A673 (cell line): ENCODE results near the gene SEZ6L. TPM values are rescaled to one million over a fixed set of nuclear protein-coding genes. Genes with fewer than 3 reads are reported as not detected.

ENCODE experiments used
- BruUV-seq: library from RNA; stranded (reverse); fragments of 400-500 nt; replicated peaks from 2 replicates; lab custom pipeline; 2021; lab: Mats Ljungman, UMichigan
- CTCF ChIA-PET: fragments of 300-600 bp; sonication (Branson Sonifier 250); formaldehyde crosslinking; loops from one replicate; lab custom pipeline; 2022; ENCODE audit warnings: antibody characterized with exemption; lab: Charles Lee
- POLR2A ChIA-PET: fragments of 300-600 bp; sonication (Branson Sonifier 250); formaldehyde crosslinking; loops from one replicate; lab custom pipeline; 2022; ENCODE audit warnings: antibody characterized with exemption; ENCODE audit not compliant: low non-redundant PET; lab: Charles Lee
- DNase-seq: peaks from one replicate; pipeline ENCODE4 v3.0.0-alpha.2; 2015; ENCODE audit warnings: low spot score
- H3K27ac ChIP-seq: fragments of 200-600 bp; sonication (generic); 2 replicates; pipeline ENCODE4 v1.5.1; 2016; ENCODE audit warnings: mixed run types, low read depth, mild to moderate bottlenecking, mixed read lengths, antibody characterized with exemption, low read length; ENCODE audit not compliant: poor library complexity, severe bottlenecking
- H3K27me3 ChIP-seq: fragments of 200-600 bp; sonication (generic); replicated peaks from 2 replicates; pipeline ENCODE4 v1.6.1; 2017; ENCODE audit warnings: mixed run types, low read depth, mild to moderate bottlenecking, mixed read lengths, antibody characterized with exemption, low read length; ENCODE audit not compliant: insufficient read depth, poor library complexity
- H3K36me3 ChIP-seq: fragments of 200-600 bp; sonication (generic); 2 replicates; pipeline ENCODE4 v1.6.1; 2016; ENCODE audit warnings: mixed run types, mild to moderate bottlenecking, mixed read lengths, antibody characterized with exemption, low read length; ENCODE audit not compliant: insufficient read depth, poor library complexity, severe bottlenecking
- H3K4me1 ChIP-seq: fragments of 200-600 bp; sonication (generic); 2 replicates; pipeline ENCODE4 v1.6.1; 2017; ENCODE audit warnings: mixed run types, mild to moderate bottlenecking, mixed read lengths, antibody characterized with exemption, low read length; ENCODE audit not compliant: insufficient read depth, poor library complexity, severe bottlenecking
- H3K4me3 ChIP-seq: fragments of 200-600 bp; sonication (generic); 2 replicates; pipeline ENCODE4 v1.5.1; 2016; ENCODE audit warnings: low read depth, mixed run types, mild to moderate bottlenecking, mixed read lengths, low read length; ENCODE audit not compliant: poor library complexity, severe bottlenecking
- H3K9me3 ChIP-seq: fragments of 200-600 bp; sonication (generic); 2 replicates; pipeline ENCODE4 v1.6.1; 2016; ENCODE audit warnings: mixed run types, low read depth, mild to moderate bottlenecking, mixed read lengths, antibody characterized with exemption, low read length; ENCODE audit not compliant: poor library complexity, severe bottlenecking
- CTCF ChIP-seq: fragments of 300-800, 200-600 bp; sonication (generic); conservative IDR thresholded peaks from 2 replicates; pipeline ENCODE4 v1.5.1; 2017; ENCODE audit warnings: low read depth, mild to moderate bottlenecking, antibody characterized with exemption, low read length, moderate library complexity, mixed read lengths
- EZH2 ChIP-seq: fragments of 200-600 bp; sonication (generic); IDR thresholded peaks from 2 replicates; pipeline ENCODE4 v1.6.1; 2017; ENCODE audit warnings: borderline replicate concordance, low read depth, mild to moderate bottlenecking, mixed read lengths, antibody characterized with exemption, low read length; ENCODE audit not compliant: poor library complexity, severe bottlenecking
- intact Hi-C: fragments of 100-400 bp; cut with micrococcal nuclease; formaldehyde crosslinking; loops from one replicate; pipeline ENCODE4 v1.10.0; 2022; ENCODE audit not compliant: unreplicated experiment
- total RNA-seq: library from RNA; stranded (reverse); gene quantifications from 2 replicates; pipeline ENCODE4 v1.2.3, GENCODE V29; 2021

The SEZ6L gene
- total RNA-seq, 1 experiment from 2014 or later = 6.3 TPM

GRCh38 chr22:26334232-26334631 is 165.0 kb downstream of the SEZ6L start:
- Histone ChIP-seq H3K27me3 (peaks cover 19% of the 10 kb centered on the region), H3K4me3 (no peak overlapping the region), H3K4me1 (no peaks in the 10 kb centered on the region), H3K27ac (no peak overlapping the region), H3K9me3 (no peaks in the 10 kb centered on the region), H3K36me3 (no peaks in the 10 kb centered on the region)
- TF ChIP-seq CTCF (no peak), EZH2 (no peak)
- BruUV-seq = no TSS peak
- ChIA-PET CTCF (no interaction called here), POLR2A (no interaction called here)
- intact Hi-C loops = loop anchor here (5.0 kb wide), 3 partner anchors 162 to 482 kb away; no protein-coding TSS in a partner anchor
- no peak for DNase-seq

GRCh38 chr22:26336773-26337172 is 167.5 kb downstream of the SEZ6L start:
- ChIA-PET CTCF (no interaction called here), POLR2A (no interaction called here)
- H3K4me1 ChIP-seq = no peaks in the 10 kb centered on the region
- no peak overlapping the region for H3K27ac ChIP-seq
- no peak for TF ChIP-seq CTCF
- TF ChIP-seq EZH2 = no peak
- no peaks in the 10 kb centered on the region for H3K9me3 ChIP-seq
- H3K36me3 ChIP-seq = no peaks in the 10 kb centered on the region
- no TSS peak for BruUV-seq
- no peak for DNase-seq
- peaks cover 21% of the 10 kb centered on the region for H3K27me3 ChIP-seq
- intact Hi-C loops = no loop called here
- no peak overlapping the region for H3K4me3 ChIP-seq

DNA sequence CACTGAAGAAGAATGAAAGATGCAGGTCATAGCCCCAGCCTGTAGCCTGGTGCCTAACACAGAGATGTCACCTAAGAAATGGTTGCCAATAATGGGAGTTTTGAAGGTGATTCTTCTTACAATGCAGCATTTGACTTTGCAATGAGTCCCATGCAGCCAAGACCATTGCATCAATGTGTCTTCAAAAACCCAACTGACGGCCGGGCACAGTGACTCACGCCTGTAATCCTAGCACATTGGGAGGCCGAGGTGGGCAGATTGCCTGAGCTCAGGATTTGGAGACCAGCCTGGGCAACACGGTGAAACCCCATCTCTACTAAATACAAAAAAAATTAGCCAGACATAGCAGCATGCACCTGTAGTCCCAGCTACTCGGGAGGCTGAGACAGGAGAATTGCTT is 170.5 kb downstream of the SEZ6L start:
- peaks cover 29% of the 10 kb centered on the region for H3K27me3 ChIP-seq
- no peak overlapping the region for H3K27ac ChIP-seq
- H3K36me3 ChIP-seq = no peaks in the 10 kb centered on the region
- no peaks in the 10 kb centered on the region for H3K9me3 ChIP-seq
- BruUV-seq = no TSS peak
- POLR2A ChIA-PET = no interaction called here
- H3K4me1 ChIP-seq = no peaks in the 10 kb centered on the region
- intact Hi-C loops = no loop called here
- CTCF ChIA-PET = no interaction called here
- no peak overlapping the region for H3K4me3 ChIP-seq
- TF ChIP-seq EZH2 (no peak), CTCF (no peak)
- no peak for DNase-seq
